CD4-positive, alpha-beta T cell treated with Interleukin-10 for 1 hour (primary cell): ENCODE data around the gene PER3.

Experiments used
- DNase-seq: peaks from one replicate; pipeline ENCODE4 v3.0.0-alpha.2; 2020

The PER3 gene

GRCh38 chr1:7839526-7839925 lies 55.4 kb downstream of the PER3 start:
- DNase-seq = no peak

- no peak for DNase-seq
Observed at GRCh38 chr1:7842517-7842916, 58.4 kb downstream of the PER3 start.

DNA sequence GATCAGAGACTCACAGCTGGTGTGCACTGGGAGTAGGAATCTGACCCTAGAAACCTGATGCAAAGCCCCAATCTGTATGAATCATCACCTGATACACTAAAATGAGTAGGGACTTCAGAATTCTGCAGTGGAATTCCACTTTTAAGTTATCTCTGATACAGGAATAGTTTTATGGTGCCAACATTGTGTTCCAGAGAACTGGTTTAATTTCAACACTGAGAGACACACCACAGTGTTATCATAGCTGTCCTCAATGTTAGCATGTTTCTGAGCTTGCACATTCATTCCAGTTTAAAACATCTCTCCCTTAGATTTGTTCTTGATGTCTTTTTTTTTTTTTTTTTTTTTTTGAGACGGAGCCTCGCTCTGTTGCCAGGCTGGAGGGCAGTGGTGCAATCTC lies 61.7 kb downstream of the PER3 start:
- DNase-seq = no peak

DNA sequence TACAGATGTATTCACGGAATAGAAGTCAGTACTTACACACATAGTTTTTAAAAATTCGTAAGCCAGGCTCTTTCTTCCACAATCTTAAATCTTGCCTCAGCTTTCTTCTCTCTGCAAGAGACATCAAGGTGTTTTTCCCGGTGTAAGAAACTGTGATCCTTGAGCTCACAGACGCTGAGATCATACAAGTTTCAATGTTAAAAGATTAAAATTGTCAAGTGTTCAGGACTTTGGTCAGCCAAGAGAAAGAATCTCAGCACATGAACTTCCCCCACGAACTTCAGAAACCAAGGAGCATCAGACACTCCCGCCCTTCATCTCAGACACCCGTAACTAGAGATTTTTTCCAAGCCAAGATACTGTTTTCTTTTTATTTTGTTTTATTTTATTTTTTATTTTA lies 62.6 kb downstream of the PER3 start:
- no peak for DNase-seq

GRCh38 chr1:7847599-7847998 lies 63.5 kb downstream of the PER3 start:
- DNase-seq = no peak

GRCh38 chr1:7850786-7851185 lies 66.7 kb downstream of the PER3 start:
- no peak for DNase-seq

DNA sequence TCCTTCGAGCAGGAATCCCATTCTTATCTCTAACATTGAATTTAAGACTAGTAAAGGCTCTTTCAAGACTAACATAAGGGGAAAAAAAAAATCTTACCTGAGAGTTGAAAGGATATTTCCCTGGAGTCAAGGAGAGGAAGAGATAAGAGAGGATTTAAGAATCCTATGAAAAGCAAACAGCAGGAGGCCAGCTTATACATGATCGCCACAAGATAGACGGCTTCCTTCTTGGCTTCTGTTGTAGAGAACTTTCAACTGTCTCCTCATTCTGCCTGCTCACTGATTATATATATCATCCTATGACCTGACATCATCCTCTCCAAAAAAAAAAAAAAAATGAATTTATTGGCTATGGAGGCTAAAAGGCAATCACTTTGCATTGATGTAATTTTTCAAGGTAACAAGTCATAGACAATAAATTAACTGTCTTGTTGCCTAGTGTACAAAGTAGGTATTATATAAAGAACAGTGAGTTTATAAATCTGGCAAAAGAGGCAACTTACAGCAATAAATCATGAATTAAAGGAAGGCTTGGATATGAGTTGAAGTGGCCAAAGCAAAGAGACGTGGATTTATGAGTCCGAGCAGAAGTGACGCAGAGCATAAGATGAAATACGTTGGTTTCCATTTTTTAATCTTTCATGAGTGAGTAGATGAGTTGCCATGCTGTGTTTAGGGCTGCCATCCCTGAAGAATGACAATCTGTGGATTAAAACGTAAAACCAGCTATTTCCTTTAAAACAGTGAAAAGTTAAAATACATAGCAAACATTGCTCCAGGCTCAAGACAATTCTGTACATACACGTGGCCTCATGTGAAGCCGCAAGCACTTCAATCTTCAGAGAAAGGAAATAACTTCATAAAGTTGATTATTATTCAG lies 69.0 kb downstream of the PER3 start, which contains the start of gene UTS2:
Gene UTS2, minus strand, starts transcription at position 262 of the 880 bp plus-strand sequence. Its CDS starts 62 bp downstream, at position 200.
- DNase-seq = no peak

DNA sequence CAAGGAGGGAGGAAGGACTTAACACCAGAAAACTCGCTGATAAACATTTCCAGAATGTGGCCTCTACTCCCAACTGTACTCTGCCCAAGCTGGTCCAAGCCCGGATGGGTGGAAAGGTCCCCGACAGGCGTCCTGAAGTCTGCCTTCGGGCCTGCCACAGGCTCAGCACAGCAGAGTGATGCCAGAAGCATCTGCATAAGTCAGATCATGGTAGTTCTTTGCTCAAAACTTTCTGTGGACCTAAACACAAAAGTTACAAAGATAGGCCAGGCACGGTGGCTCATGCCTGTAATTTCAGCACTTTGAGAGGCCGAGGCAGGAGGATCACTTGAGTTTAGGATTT lies 69.6 kb downstream of the PER3 start:
- DNase-seq = no peak

GRCh38 chr1:7856345-7856744 lies 72.3 kb downstream of the PER3 start:
- peak; percentile 4 for DNase-seq

- no peak for DNase-seq
Observed at GRCh38 chr1:7857000-7857399, 72.9 kb downstream of the PER3 start.

DNA sequence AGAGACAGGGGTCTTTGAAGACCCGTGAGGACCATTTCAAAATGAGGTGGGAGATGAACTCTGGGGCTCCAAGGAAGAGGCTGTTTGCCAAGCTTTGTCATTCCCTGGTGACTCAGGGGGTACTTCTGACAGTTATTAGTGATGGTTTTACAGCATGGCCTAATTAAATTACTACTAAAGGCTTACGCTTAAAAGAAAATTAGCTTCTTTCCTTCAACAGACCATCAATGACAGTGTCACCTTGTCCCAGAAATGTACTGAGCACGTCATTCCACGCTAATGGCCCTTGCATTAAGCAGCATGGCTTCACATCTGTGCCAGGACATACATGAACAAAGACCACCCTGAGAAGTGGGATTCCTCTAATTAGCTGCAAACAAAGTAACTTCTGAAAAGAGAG lies 73.9 kb downstream of the PER3 start:
- DNase-seq = no peak

DNA sequence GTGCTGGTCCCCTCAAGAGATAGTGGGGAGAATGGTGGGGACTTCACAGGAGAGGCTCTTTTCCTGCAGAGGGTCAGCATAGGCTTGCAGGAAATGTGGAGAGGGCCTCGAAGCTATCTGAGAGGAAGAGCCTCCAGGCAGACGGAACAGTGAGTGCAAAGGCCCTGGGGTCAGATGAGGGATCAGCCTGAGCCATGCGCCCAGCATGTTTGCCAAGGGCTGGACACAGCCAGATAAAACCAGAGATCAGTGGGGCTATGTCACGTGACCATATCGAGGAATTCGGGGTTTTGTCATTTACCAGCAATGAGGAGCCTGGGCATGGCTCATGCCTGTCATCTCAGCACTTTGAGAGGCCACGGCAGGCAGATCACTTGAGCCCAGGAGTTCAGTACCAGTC lies 75.3 kb downstream of the PER3 start:
- no peak for DNase-seq

DNA sequence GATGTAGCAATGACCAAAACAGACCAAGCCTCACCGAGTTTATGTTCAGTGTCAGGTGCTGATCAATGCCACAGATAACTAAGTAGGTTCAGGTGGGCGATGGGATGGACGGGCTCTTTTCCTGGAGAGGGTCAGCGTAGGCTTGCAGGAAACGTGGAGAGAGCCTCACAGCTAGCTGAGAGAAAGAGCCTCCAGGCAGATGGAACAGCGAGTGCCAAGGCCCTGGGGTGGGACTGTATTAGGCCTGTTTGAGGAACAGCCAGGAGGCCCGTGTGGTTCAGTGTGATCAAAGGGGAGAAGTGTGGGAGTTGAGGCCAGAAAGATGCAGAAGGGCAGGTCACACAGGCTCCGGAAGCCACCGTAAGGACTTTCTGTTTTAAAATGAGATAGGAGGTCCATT lies 76.0 kb downstream of the PER3 start:
- no peak for DNase-seq

DNA sequence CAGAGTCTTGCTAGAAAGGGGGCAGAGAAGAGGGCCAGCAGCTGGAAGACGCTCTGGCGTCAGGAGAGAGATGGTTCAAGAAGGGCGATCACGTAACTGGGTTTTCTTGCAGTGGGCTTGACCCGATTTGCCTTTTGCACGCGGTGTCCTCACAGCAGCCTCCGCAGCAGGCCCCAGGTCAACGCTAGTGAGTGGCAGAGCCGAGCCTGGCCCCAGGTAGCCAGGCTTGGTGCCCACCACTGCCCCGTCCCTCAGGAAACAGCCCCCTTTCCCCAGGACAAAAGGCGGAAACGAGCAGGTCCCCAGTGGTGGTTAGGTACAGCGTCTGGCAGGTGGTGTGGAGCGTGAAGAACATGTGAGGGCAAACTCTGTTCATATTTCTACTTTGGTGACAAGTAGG lies 77.4 kb downstream of the PER3 start:
- DNase-seq = no peak

DNA sequence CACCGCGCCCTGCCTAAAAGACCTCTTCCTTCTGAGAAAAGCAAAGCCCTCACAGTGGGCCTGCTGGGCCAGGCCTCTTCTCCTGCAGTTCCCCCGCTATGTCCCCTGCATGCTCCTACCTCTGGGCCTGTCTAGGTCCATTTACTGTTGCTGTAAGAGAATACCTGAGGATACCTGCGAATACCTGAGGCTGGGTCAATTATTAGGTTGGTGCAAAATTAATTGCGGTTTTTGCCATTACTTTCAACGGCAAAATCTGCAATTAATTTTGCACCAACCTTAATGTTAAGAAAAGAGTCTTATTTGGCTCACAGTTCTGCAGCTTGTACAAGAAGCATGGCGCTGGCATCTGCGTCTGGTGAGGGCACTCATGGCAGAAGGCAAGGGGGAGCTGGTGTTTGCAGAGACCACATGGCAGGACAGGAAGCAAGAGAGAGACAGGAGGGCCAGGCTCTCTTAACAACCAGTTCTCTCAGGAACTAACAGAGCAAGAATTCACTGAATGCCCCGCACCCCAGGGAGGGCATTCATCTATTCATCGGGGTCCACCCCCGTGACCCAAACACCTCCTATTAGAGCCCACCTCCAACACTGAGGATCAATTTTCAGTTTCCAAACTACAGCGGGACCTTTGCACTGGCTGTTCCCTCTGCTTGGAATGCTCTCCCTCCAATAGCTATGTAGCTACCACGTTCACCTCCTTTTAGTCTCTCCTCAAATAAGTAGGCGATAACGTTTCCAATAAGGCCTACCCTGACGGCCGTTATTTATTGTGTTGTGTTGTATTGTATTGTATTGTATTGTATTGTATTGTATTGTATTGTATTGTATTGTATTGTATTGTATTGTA lies 78.3 kb downstream of the PER3 start:
- no peak for DNase-seq

DNA sequence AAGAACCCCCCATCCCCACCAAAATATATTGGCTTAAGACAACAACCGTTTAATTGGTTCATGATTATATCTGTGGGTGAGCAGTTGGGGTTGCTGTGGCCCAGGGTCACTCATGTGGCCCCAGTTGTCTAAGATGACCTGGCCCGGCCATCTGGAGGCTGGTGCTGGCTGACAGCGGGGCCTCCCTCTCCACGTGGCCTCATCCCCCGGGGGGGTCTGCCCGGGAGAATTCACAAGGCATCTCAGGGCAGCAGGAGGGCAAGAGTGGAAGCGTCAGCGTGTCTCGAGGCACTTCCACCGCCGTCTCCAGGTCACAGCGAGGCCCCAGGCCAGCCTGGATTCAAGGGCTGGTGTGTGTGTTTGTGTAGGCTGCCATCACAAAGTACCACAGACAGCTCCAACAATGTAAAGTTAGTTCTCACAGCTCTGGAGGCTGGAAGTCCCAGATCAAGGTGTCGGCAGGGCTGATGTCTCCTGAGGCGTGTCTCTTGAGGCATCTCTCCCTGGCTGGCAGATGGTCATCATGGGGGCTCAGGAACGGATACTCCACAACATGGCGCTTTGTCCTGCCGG lies 79.8 kb downstream of the PER3 start:
- no peak for DNase-seq

GRCh38 chr1:7865978-7866377 lies 81.9 kb downstream of the PER3 start:
- no peak for DNase-seq

GRCh38 chr1:7868070-7868780 lies 84.1 kb downstream of the PER3 start:
- no peak for DNase-seq

DNA sequence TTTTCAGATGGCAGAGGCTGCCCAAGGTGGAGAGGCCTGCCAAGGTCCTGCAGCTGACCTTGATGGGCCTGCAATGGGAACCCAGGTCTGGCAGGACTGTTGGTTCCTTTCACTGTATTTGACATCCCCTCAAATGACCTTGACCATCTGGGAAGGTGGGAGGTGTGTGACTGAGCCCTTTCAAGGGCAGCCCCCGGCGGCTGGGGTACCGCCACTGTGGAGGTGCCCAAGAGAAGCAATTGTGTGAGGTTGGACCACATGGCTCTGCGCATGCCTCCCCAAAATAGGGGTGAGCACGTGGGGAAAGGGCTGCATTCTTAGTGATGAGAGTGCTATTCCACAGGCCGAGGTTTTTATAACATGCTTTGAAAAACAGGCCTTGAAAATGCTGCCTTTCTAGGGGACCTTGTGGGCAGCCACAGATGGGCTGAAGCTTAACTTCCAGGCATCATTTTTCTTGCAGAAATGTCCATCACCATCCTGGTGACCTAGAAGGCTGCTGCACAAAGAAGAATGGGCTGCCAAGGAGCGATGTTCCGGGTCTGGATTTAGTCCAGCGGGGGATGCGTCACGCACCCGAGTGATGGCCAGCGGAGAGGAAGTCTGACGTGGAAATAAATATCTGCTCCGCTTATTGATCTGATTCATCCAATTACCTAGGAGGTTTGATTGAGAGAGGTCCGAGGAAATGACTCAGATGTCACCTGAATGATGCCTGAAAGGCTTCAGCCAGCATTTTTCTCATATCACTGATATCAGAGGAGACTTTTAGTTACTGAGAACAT lies 85.2 kb downstream of the PER3 start:
- DNase-seq = no peak

DNA sequence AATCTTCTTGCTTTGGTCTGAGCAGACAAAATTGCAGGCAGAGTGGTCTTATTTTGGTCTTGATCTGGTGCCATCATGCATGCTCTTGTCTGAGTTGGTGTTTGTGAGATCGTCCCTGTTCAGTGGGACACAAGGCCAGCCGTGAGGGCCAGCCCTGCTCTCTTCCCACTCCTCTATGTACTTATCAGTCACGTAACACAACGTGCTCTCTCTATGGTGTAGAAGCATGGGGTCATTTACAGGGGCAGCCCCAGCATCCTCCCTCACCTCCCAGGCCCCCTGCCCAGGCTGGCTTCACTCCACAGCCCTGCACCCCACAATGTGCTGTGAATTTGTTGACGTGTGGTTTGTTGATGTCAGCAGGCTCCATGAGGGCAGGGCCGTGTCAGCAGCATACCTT lies 87.0 kb downstream of the PER3 start:
- no peak for DNase-seq

DNA sequence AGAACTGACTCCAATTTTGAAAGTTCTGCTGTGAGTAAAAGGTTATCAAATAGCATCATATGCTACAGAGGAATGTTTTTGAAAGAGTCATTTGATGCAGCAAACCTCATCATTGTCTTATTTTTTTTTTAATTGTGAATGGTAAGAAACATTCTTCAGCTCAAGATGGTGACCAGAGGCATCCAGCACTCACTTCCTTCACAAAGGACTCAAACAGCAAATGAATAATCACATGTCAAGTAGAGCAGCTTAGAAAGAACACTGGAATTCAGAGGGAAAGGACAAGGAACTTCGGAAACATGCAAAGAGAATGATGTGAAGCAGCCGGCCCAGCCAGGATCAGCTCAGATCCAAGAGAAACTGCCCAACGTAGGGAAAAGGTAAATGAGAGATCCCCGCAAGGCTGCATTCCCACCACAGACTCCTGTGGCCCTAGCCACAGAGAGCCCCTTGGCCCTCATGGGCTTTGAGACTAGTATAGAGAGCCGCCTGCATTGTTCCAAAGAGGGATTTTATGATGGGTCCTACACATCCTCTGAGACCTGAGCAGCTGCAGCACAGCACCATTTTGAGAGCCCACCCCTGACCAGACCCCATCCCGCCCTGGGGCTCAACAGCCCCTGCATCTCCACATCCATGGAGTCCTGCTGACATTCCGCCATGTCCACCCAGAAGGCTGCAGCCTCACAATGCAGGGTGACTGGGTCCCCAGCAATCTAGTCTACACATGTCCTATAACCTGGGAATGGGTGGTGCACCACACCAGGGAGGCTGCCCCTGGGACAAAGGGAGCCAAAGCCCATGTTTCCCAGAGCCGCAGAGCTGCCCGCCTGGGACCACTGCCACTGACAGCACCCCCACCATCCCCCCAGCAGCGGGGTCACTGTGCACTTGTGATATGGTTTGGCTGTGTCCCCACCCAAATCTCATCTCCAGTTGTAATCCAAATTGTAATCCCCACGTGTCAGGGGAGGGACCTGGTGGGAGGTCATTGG lies 90.0 kb downstream of the PER3 start:
- no peak for DNase-seq
